SH-SY5Y (cell line): Measurements from ENCODE around the gene ENOX1.

Experiments
- GATA2 ChIP-seq: IDR thresholded peaks from 2 replicates; pipeline ENCODE4 v1.6.1; 2011; ENCODE audit warnings: mild to moderate bottlenecking, low read depth, low read length
- GATA3 ChIP-seq: IDR thresholded peaks from 2 replicates; pipeline ENCODE4 v1.6.1; 2011; ENCODE audit warnings: low read depth, mild to moderate bottlenecking, low read length, moderate library complexity

GRCh38 chr13:43238341-43239083, 548.3 kb downstream of the ENOX1 start:
- TF ChIP-seq GATA2 (0 out of 2 replicates have a peak, but pooled peaks have one; percentile 12), GATA3 (no peak)
